Activated effector memory CD4-positive, alpha-beta T cell treated with Interleukin-2 at 50 U/mL for 16 hours (primary cell): Measurements from ENCODE around the gene CCIN.
"Not testable (repeated sequence)": the region's sequence is repeated elsewhere in the genome, so short reads cannot be mapped to it uniquely, and the experiment has no call there.

Experiments used
- DNase-seq: peaks from one replicate; pipeline ENCODE4 v3.0.0-alpha.2; 2020

CCIN gene

GRCh38 chr9:36141288-36141687, 27.9 kb upstream of the CCIN start:
- DNase-seq, result no peak

GRCh38 chr9:36141761-36142160, 27.4 kb upstream of the CCIN start:
- no peak for DNase-seq

- DNase-seq, result no peak
Measured at GRCh38 chr9:36142510-36143244, 26.5 kb upstream of the CCIN start.

- no peak for DNase-seq
Measured at GRCh38 chr9:36143245-36143641, 25.9 kb upstream of the CCIN start.

- peak; percentile 27 for DNase-seq
Measured at GRCh38 chr9:36144309-36145232, 24.6 kb upstream of the CCIN start.

GRCh38 chr9:36145970-36146369, 23.2 kb upstream of the CCIN start:
- DNase-seq, result no peak

GRCh38 chr9:36146651-36147050, 22.5 kb upstream of the CCIN start:
- no peak for DNase-seq

GRCh38 chr9:36147441-36148175, 21.6 kb upstream of the CCIN start:
- no peak for DNase-seq

- DNase-seq, result peak; percentile 67
Measured at GRCh38 chr9:36148311-36149051, 20.7 kb upstream of the CCIN start.

- no peak for DNase-seq
Measured at GRCh38 chr9:36149197-36149596, 20.0 kb upstream of the CCIN start.

- DNase-seq, result no peak
Measured at GRCh38 chr9:36150574-36151315, 18.4 kb upstream of the CCIN start.

- DNase-seq, result peak; percentile 84
Measured at GRCh38 chr9:36151316-36152210, 17.6 kb upstream of the CCIN start.

GRCh38 chr9:36152741-36153438, 16.3 kb upstream of the CCIN start:
- DNase-seq, result no peak

GRCh38 chr9:36153746-36154145, 15.4 kb upstream of the CCIN start:
- no peak for DNase-seq

GRCh38 chr9:36154331-36154952, 14.7 kb upstream of the CCIN start:
- DNase-seq, result no peak

- DNase-seq, result no peak
Measured at GRCh38 chr9:36156116-36156515, 13.1 kb upstream of the CCIN start.

GRCh38 chr9:36158122-36158521, 11.1 kb upstream of the CCIN start:
- DNase-seq, result no peak

- DNase-seq, result no peak
Measured at GRCh38 chr9:36158917-36159316, 10.3 kb upstream of the CCIN start.

GRCh38 chr9:36159509-36159908, 9.7 kb upstream of the CCIN start:
- DNase-seq, result not testable (repeated sequence)

GRCh38 chr9:36160126-36160525, 9.1 kb upstream of the CCIN start:
- DNase-seq, result not testable (repeated sequence)
